A673 (cell line): ENCODE measurements around the gene SLC48A1. TPM values are rescaled to one million over a fixed set of nuclear protein-coding genes. Genes with fewer than 3 reads are reported as not detected.

ENCODE experiments used
- BruUV-seq: library from RNA; stranded (reverse); fragments of 400-500 nt; replicated peaks from 2 replicates; lab custom pipeline; 2021; lab: Mats Ljungman, UMichigan
- CTCF ChIA-PET: fragments of 300-600 bp; sonication (Branson Sonifier 250); formaldehyde crosslinking; loops from one replicate; lab custom pipeline; 2022; ENCODE audit warnings: antibody characterized with exemption; lab: Charles Lee
- POLR2A ChIA-PET: fragments of 300-600 bp; sonication (Branson Sonifier 250); formaldehyde crosslinking; loops from one replicate; lab custom pipeline; 2022; ENCODE audit warnings: antibody characterized with exemption; ENCODE audit not compliant: low non-redundant PET; lab: Charles Lee
- DNase-seq: peaks from one replicate; pipeline ENCODE4 v3.0.0-alpha.2; 2015; ENCODE audit warnings: low spot score
- H3K27ac ChIP-seq: fragments of 200-600 bp; sonication (generic); 2 replicates; pipeline ENCODE4 v1.5.1; 2016; ENCODE audit warnings: mixed run types, low read depth, mild to moderate bottlenecking, mixed read lengths, antibody characterized with exemption, low read length; ENCODE audit not compliant: poor library complexity, severe bottlenecking
- H3K27me3 ChIP-seq: fragments of 200-600 bp; sonication (generic); replicated peaks from 2 replicates; pipeline ENCODE4 v1.6.1; 2017; ENCODE audit warnings: mixed run types, low read depth, mild to moderate bottlenecking, mixed read lengths, antibody characterized with exemption, low read length; ENCODE audit not compliant: insufficient read depth, poor library complexity
- H3K36me3 ChIP-seq: fragments of 200-600 bp; sonication (generic); 2 replicates; pipeline ENCODE4 v1.6.1; 2016; ENCODE audit warnings: mixed run types, mild to moderate bottlenecking, mixed read lengths, antibody characterized with exemption, low read length; ENCODE audit not compliant: insufficient read depth, poor library complexity, severe bottlenecking
- H3K4me1 ChIP-seq: fragments of 200-600 bp; sonication (generic); 2 replicates; pipeline ENCODE4 v1.6.1; 2017; ENCODE audit warnings: mixed run types, mild to moderate bottlenecking, mixed read lengths, antibody characterized with exemption, low read length; ENCODE audit not compliant: insufficient read depth, poor library complexity, severe bottlenecking
- H3K4me3 ChIP-seq: fragments of 200-600 bp; sonication (generic); 2 replicates; pipeline ENCODE4 v1.5.1; 2016; ENCODE audit warnings: low read depth, mixed run types, mild to moderate bottlenecking, mixed read lengths, low read length; ENCODE audit not compliant: poor library complexity, severe bottlenecking
- H3K9me3 ChIP-seq: fragments of 200-600 bp; sonication (generic); 2 replicates; pipeline ENCODE4 v1.6.1; 2016; ENCODE audit warnings: mixed run types, low read depth, mild to moderate bottlenecking, mixed read lengths, antibody characterized with exemption, low read length; ENCODE audit not compliant: poor library complexity, severe bottlenecking
- CTCF ChIP-seq: fragments of 300-800, 200-600 bp; sonication (generic); conservative IDR thresholded peaks from 2 replicates; pipeline ENCODE4 v1.5.1; 2017; ENCODE audit warnings: low read depth, mild to moderate bottlenecking, antibody characterized with exemption, low read length, moderate library complexity, mixed read lengths
- EZH2 ChIP-seq: fragments of 200-600 bp; sonication (generic); IDR thresholded peaks from 2 replicates; pipeline ENCODE4 v1.6.1; 2017; ENCODE audit warnings: borderline replicate concordance, low read depth, mild to moderate bottlenecking, mixed read lengths, antibody characterized with exemption, low read length; ENCODE audit not compliant: poor library complexity, severe bottlenecking
- intact Hi-C: fragments of 100-400 bp; cut with micrococcal nuclease; formaldehyde crosslinking; loops from one replicate; pipeline ENCODE4 v1.10.0; 2022; ENCODE audit not compliant: unreplicated experiment
- total RNA-seq: library from RNA; stranded (reverse); gene quantifications from 2 replicates; pipeline ENCODE4 v1.2.3, GENCODE V29; 2021

SLC48A1 gene
- total RNA-seq, 1 experiment from 2014 or later, result 39.3 TPM

- no peak overlapping the region for H3K4me3 ChIP-seq
- ChIA-PET CTCF (interaction anchor here (1.5 to 2.7 kb wide), 2 partner anchors 15 to 16 kb away, joined by 4 to 18 read pairs; no protein-coding TSS in a partner anchor), POLR2A (no interaction called here)
- TF ChIP-seq EZH2 (no peak), CTCF (no peak)
- no peaks in the 10 kb centered on the region for H3K36me3 ChIP-seq
- H3K4me1 ChIP-seq, result peaks cover 30% of the 10 kb centered on the region
- H3K27ac ChIP-seq, result no peak overlapping the region
- H3K9me3 ChIP-seq, result no peaks in the 10 kb centered on the region
- no TSS peak for BruUV-seq
- H3K27me3 ChIP-seq, result no peaks in the 10 kb centered on the region
- intact Hi-C loops, result no loop called here
- DNase-seq, result no peak
Observed at GRCh38 chr12:47757364-47757839, 15.6 kb upstream of the SLC48A1 start.

- ChIA-PET POLR2A (interaction anchor here (0.5 to 0.6 kb wide), 2 partner anchors 50 to 1632 kb away, joined by 3 to 4 read pairs; no protein-coding TSS in a partner anchor), CTCF (interaction anchor here (0.8 to 2.7 kb wide), 3 partner anchors 15 to 80 kb away, joined by 3 to 18 read pairs (median 4); no protein-coding TSS in a partner anchor)
- Histone ChIP-seq H3K27me3 (no peaks in the 10 kb centered on the region), H3K9me3 (no peaks in the 10 kb centered on the region), H3K36me3 (no peaks in the 10 kb centered on the region), H3K27ac (peak overlapping the region; percentile 75), H3K4me1 (peaks cover 29% of the 10 kb centered on the region), H3K4me3 (peak overlapping the region; percentile 66)
- no peak for TF ChIP-seq EZH2
- no peak for TF ChIP-seq CTCF
- no peak for DNase-seq
- intact Hi-C loops, result no loop called here
- BruUV-seq, result no TSS peak
Observed at GRCh38 chr12:47757840-47758583, 15.0 kb upstream of the SLC48A1 start.

DNA sequence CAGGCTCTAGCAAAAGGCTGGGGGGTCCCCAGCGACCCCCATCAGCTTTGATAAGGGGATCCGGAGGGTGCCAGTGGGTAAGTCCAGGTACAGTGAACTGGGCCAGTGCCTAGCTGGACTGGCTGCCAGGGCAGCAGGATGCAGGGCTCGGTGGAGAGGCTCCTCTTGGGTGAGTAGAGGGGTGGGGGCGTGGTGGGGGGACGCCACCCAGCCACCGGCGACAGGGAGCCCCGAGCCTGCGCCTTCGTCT lies 14.5 kb upstream of the SLC48A1 start:
- Histone ChIP-seq H3K4me1 (peaks cover 24% of the 10 kb centered on the region), H3K36me3 (no peaks in the 10 kb centered on the region), H3K27me3 (no peaks in the 10 kb centered on the region), H3K27ac (peak overlapping the region; percentile 75), H3K4me3 (peak overlapping the region; percentile 66), H3K9me3 (no peaks in the 10 kb centered on the region)
- ChIA-PET CTCF (interaction anchor here (0.8 to 2.7 kb wide), 2 partner anchors 17 to 79 kb away, joined by 3 to 18 read pairs; no protein-coding TSS in a partner anchor), POLR2A (interaction anchor here (0.5 to 0.6 kb wide), 2 partner anchors 49 to 1633 kb away, joined by 3 to 4 read pairs; no protein-coding TSS in a partner anchor)
- intact Hi-C loops, result no loop called here
- DNase-seq, result no peak
- no peak for TF ChIP-seq CTCF
- no TSS peak for BruUV-seq
